GM12891 (cell line): ENCODE measurements around the gene C9.

ENCODE experiments used
- PAX5 ChIP-seq: IDR thresholded peaks from 2 replicates; pipeline ENCODE4 v1.6.1; 2011; ENCODE audit warnings: low read length, moderate library complexity, mild to moderate bottlenecking; ENCODE audit not compliant: insufficient read depth, severe bottlenecking
- POLR2A ChIP-seq: IDR thresholded peaks from 2 replicates; pipeline ENCODE4 v1.6.1; 2011; ENCODE audit warnings: low read depth, low read length, control low read depth
- POLR2AphosphoS5 ChIP-seq: IDR thresholded peaks from 2 replicates; pipeline ENCODE4 v1.6.1; 2011; ENCODE audit warnings: low read depth, low read length, control low read depth
- POU2F2 ChIP-seq: IDR thresholded peaks from 2 replicates; pipeline ENCODE4 v1.6.1; 2011; ENCODE audit warnings: low read depth, mild to moderate bottlenecking, control low read depth, low read length, moderate library complexity
- SPI1 ChIP-seq: IDR thresholded peaks from 2 replicates; pipeline ENCODE4 v1.6.1; 2011; ENCODE audit warnings: low read depth, low read length, control low read depth
- TAF1 ChIP-seq: IDR thresholded peaks from 2 replicates; pipeline ENCODE4 v1.6.1; 2011; ENCODE audit warnings: low read depth, low read length, control low read depth

DNA sequence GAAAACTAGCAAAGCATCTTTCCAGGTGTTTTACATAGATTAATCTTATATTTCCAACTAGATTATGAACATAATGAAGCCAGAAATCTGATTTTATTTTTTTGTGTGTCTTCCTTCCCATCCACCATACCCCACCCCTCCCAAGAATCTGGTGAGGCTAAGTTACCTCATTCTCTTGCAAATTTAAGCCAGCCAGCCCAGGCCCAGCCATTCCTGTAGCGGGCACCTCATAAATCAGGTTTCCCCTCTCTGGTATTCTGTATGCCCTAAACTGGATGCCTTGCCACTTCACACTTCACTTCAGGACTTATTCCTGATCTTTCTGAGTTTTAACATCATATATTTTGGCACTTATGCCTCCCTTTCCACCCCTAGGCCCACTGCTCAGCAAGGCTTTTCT lies 21.8 kb downstream of the C9 start:
- TF ChIP-seq POLR2A (no peak), POLR2AphosphoS5 (no peak), TAF1 (no peak), POU2F2 (no peak), SPI1 (no peak), PAX5 (no peak)
